Endothelial cell of umbilical vein (primary cell): ENCODE data around the gene ZFYVE28. TPM values are rescaled to one million over a fixed set of nuclear protein-coding genes. Genes with fewer than 3 reads are reported as not detected.

Experiments
- BruUV-seq: library from RNA; stranded (reverse); fragments of 400-500 nt; replicated peaks from 2 replicates; lab custom pipeline; 2021; lab: Mats Ljungman, UMichigan
- CTCF ChIA-PET: fragments of 300-600, 350-600 bp; sonication (Branson Sonifier 250); formaldehyde crosslinking; loops from one replicate; lab custom pipeline; 2021; ENCODE audit warnings: antibody characterized with exemption, inconsistent platforms; lab: Charles Lee
- POLR2A ChIA-PET: fragments of 300-600, 350-600 bp; sonication (Branson Sonifier 250); formaldehyde crosslinking; loops from one replicate; lab custom pipeline; 2021; ENCODE audit warnings: antibody characterized with exemption, inconsistent platforms; lab: Charles Lee
- DNase-seq: peaks from one replicate; pipeline ENCODE4 v3.0.0-alpha.2; 2011; ENCODE audit warnings: low read depth, low spot score
- FAIRE-seq: peaks from 2 replicates; lab custom pipeline; 2011; peaks lifted over from hg19 to GRCh38; lab: Jason Lieb, UNC
- H2AFZ ChIP-seq: 2 replicates; pipeline ENCODE4 v1.6.0; 2012; ENCODE audit warnings: low read depth, low read length, control low read depth, inconsistent platforms
- H3K27ac ChIP-seq: 2 replicates; pipeline ENCODE4 v1.5.1; 2011; ENCODE audit warnings: low read depth, mild to moderate bottlenecking, control low read depth, low read length, moderate library complexity; ENCODE audit not compliant: insufficient read depth
- H3K27me3 ChIP-seq, 2 experiments: 2 replicates each; pipeline versions ENCODE4 v1.6.0 to v1.6.1; 2011; ENCODE audit warnings: low read length in 2 of 2, mixed read lengths in 1 of 2; ENCODE audit not compliant: control insufficient read depth in 2 of 2, insufficient read depth in 2 of 2
- H3K36me3 ChIP-seq, 2 experiments: 2 replicates in 1 of 2; 3 replicates in 1 of 2; pipeline ENCODE4 v1.5.1; 2011; ENCODE audit warnings: low read length in 2 of 2, mild to moderate bottlenecking in 1 of 2, moderate library complexity in 1 of 2; ENCODE audit not compliant: control insufficient read depth in 2 of 2, insufficient read depth in 2 of 2; ENCODE audit errors: extremely low read depth in 1 of 2
- H3K4me1 ChIP-seq: 3 replicates; pipeline ENCODE4 v1.5.1; 2011; ENCODE audit warnings: mild to moderate bottlenecking, low read length; ENCODE audit not compliant: control insufficient read depth, insufficient read depth; ENCODE audit errors: extremely low read depth
- H3K4me2 ChIP-seq: 2 replicates; pipeline ENCODE4 v1.6.1; 2011; ENCODE audit warnings: low read length, control low read depth, mixed read lengths; ENCODE audit not compliant: insufficient read depth
- H3K4me3 ChIP-seq, 3 experiments: fragments of 200-600 bp in 1 of 3; sonication (generic), shearing (Covaris generic) in 1 of 3; replicated peaks in 1 of 3; 2 replicates each; pipeline ENCODE4 v1.5.1; 2011 to 2016; ENCODE audit warnings: control low read depth in 3 of 3, low read length in 3 of 3, mild to moderate bottlenecking in 2 of 3, inconsistent platforms in 1 of 3, low read depth in 1 of 3, moderate library complexity in 1 of 3; ENCODE audit not compliant: insufficient read depth in 1 of 3
- H3K79me2 ChIP-seq: 2 replicates; pipeline ENCODE4 v1.6.0; 2012; ENCODE audit warnings: low read length, inconsistent platforms; ENCODE audit not compliant: control insufficient read depth, insufficient read depth
- H3K9ac ChIP-seq: replicated peaks from 2 replicates; pipeline ENCODE3; 2011; ENCODE audit warnings: low read length, control low read depth; ENCODE audit not compliant: insufficient read depth; ENCODE audit errors: extremely low read depth
- H3K9me1 ChIP-seq: replicated peaks from 3 replicates; pipeline ENCODE4 v1.6.0; 2011; ENCODE audit warnings: mild to moderate bottlenecking, low read length; ENCODE audit not compliant: control insufficient read depth, insufficient read depth; ENCODE audit errors: extremely low read depth
- H3K9me3 ChIP-seq: replicated peaks from 2 replicates; pipeline ENCODE4 v1.5.1; 2012; ENCODE audit warnings: low read length, inconsistent platforms; ENCODE audit not compliant: control insufficient read depth, insufficient read depth
- H4K20me1 ChIP-seq: replicated peaks from 2 replicates; pipeline ENCODE3; 2011; ENCODE audit warnings: mild to moderate bottlenecking, low read length; ENCODE audit not compliant: control insufficient read depth, insufficient read depth; ENCODE audit errors: extremely low read depth
- CTCF ChIP-seq, 2 donors: IDR thresholded peaks; 1 replicate in 1 of 2; 2 replicates in 1 of 2; pipeline ENCODE4 v1.5.1; 2011; ENCODE audit warnings: low read length in 2 of 2, mild to moderate bottlenecking in 2 of 2, moderate library complexity in 2 of 2, control low read depth in 1 of 2, inconsistent platforms in 1 of 2, low read depth in 1 of 2; ENCODE audit not compliant: insufficient read depth in 1 of 2; ENCODE audit errors: extremely low read depth in 1 of 2
- EZH2 ChIP-seq: IDR thresholded peaks from 2 replicates; pipeline ENCODE4 v1.6.1; 2012; ENCODE audit warnings: borderline replicate concordance, low read depth, mild to moderate bottlenecking, moderate library complexity, low read length, inconsistent platforms; ENCODE audit not compliant: severe bottlenecking
- FOS ChIP-seq: IDR thresholded peaks from 2 replicates; pipeline ENCODE4 v1.6.1; 2011; ENCODE audit warnings: mild to moderate bottlenecking, low read length, moderate library complexity, borderline replicate concordance; ENCODE audit not compliant: insufficient read depth
- GATA2 ChIP-seq: IDR thresholded peaks from 2 replicates; pipeline ENCODE4 v1.7.0; 2011; ENCODE audit warnings: low read depth, mild to moderate bottlenecking, moderate library complexity, mixed read lengths, low read length; ENCODE audit not compliant: insufficient read length, insufficient read depth
- JUN ChIP-seq: IDR thresholded peaks from 2 replicates; pipeline ENCODE4 v1.6.1; 2011; ENCODE audit warnings: borderline replicate concordance, low read depth; ENCODE audit not compliant: insufficient read length, insufficient read depth
- MYC ChIP-seq: IDR thresholded peaks from one replicate; pipeline ENCODE4 v1.6.1; 2011; ENCODE audit warnings: mild to moderate bottlenecking, low read depth, low read length
- POLR2A ChIP-seq: IDR thresholded peaks from 2 replicates; pipeline ENCODE4 v1.6.1; 2012; ENCODE audit warnings: low read depth, mild to moderate bottlenecking, control low read depth, low read length
- POLR2AphosphoS5 ChIP-seq: IDR thresholded peaks from 2 replicates; pipeline ENCODE4 v1.6.1; 2012; ENCODE audit warnings: low read depth, mild to moderate bottlenecking, control low read depth, low read length, moderate library complexity; ENCODE audit not compliant: insufficient read depth
- dilution Hi-C: fragments of 300-500 bp; cut with MboI; formaldehyde crosslinking; loops from one replicate; pipeline ENCODE4 v1.15.0; 2019; ENCODE audit warnings: low sequenced_read_pairs; ENCODE audit not compliant: extremely low pct_ligation_motif_present
- intact Hi-C: fragments of 100-400 bp; cut with micrococcal nuclease; formaldehyde crosslinking; loops from one replicate; pipeline ENCODE4 v1.10.0; 2022
- polyA plus RNA-seq, 4 experiments: library from polyadenylated mRNA; depleted of rRNA in 3 of 4; stranded (reverse) in 3 of 4; unstranded in 1 of 4; fragments of >200 nt; gene quantifications; 2 replicates each; pipeline versions ENCODE4 v1.2.1 to v1.2.3, GENCODE V29; 2011 to 2012; ENCODE audit warnings: missing spikeins in 1 of 4
- total RNA-seq: library from RNA; stranded (reverse); gene quantifications from 2 replicates; pipeline ENCODE4 v1.2.3, GENCODE V29; 2021
- TF ChIP-seq, protein P1 (sequence below): IDR thresholded peaks from 2 replicates; pipeline ENCODE4 v1.6.1; 2011; ENCODE audit not compliant: insufficient read depth, insufficient read length

ZFYVE28 gene
- total and polyA plus RNA-seq, 2 donors (not counting 3 experiments of a cell fraction or from before 2014, with no cell fraction given): 5.8 to 7.1 TPM

- ChIA-PET POLR2A (no interaction called here), CTCF (interaction anchor here (0.6 to 1.5 kb wide), 2 partner anchors 27 to 31 kb away, joined by 3 to 4 read pairs; no protein-coding TSS in a partner anchor)
- intact Hi-C loops (no loop called here), dilution Hi-C loops (no loop called here)
- Histone ChIP-seq H3K9me1 (no peaks in the 10 kb centered on the region), H2AFZ (peak overlapping the region; percentile 11), H3K9ac (no peak overlapping the region), H3K9me3 (no peaks in the 10 kb centered on the region), H3K36me3 (no peaks in the 10 kb centered on the region), H3K4me2 (no peak overlapping the region), H3K27me3 (no peaks in the 10 kb centered on the region), H3K4me1 (no peaks in the 10 kb centered on the region), H4K20me1 (no peaks in the 10 kb centered on the region), H3K4me3 (no peak overlapping the region), H3K27ac (no peak overlapping the region), H3K79me2 (no peaks in the 10 kb centered on the region)
- no peak for DNase-seq
- BruUV-seq: no TSS peak
- FAIRE-seq: no peak
- no peak for TF ChIP-seq MYC
These were observed 82.7 kb downstream of the ZFYVE28 start for GRCh38 chr4:2335729-2336101.

GRCh38 chr4:2334826-2335728 is 83.4 kb downstream of the ZFYVE28 start:
- no peak overlapping the region for H3K27ac ChIP-seq
- BruUV-seq: no TSS peak
- peaks cover 6% of the 10 kb centered on the region for H3K4me1 ChIP-seq
- POLR2A ChIA-PET: no interaction called here
- dilution Hi-C loops: no loop called here
- H3K4me2 ChIP-seq: no peak overlapping the region
- H3K36me3 ChIP-seq: no peaks in the 10 kb centered on the region
- intact Hi-C loops: no loop called here
- TF ChIP-seq, protein P1, sequence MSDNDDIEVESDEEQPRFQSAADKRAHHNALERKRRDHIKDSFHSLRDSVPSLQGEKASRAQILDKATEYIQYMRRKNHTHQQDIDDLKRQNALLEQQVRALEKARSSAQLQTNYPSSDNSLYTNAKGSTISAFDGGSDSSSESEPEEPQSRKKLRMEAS: no peak
- no peak for TF ChIP-seq JUN
- TF ChIP-seq POLR2AphosphoS5: no peak
- TF ChIP-seq EZH2: no peak
- no peak for TF ChIP-seq FOS
- no peak for TF ChIP-seq CTCF (IDR thresholded peaks at IDR 0.05; ENCODE audit: extremely low read depth in 1 of 2, insufficient read depth in 1 of 2, low read depth in 1 of 2, low read length in 2 of 2)
- no peak for TF ChIP-seq POLR2A
- no peak for TF ChIP-seq MYC
- no peak for TF ChIP-seq GATA2
- H3K9me3 ChIP-seq: no peaks in the 10 kb centered on the region
- H4K20me1 ChIP-seq: no peaks in the 10 kb centered on the region
- DNase-seq (no peak), FAIRE-seq (no peak)
- H3K79me2 ChIP-seq: no peaks in the 10 kb centered on the region
- H3K4me3 ChIP-seq: no peak overlapping the region
- no peak overlapping the region for H3K9ac ChIP-seq
- H2AFZ ChIP-seq: no peak overlapping the region
- H3K9me1 ChIP-seq: no peaks in the 10 kb centered on the region
- CTCF ChIA-PET: no interaction called here
- H3K27me3 ChIP-seq: no peaks in the 10 kb centered on the region
